Activated naive CD4-positive, alpha-beta T cell treated with anti-CD3 and anti-CD28 coated beads, Interleukin-2, amount 10 ng/mL, durations not matched to agents 7 days and 5 days (primary cell): ENCODE data around the gene TM4SF4.
"Not testable (repeated sequence)": the region's sequence is repeated elsewhere in the genome, so short reads cannot be mapped to it uniquely, and the experiment has no call there.

ENCODE experiments used
- CTCF ChIA-PET: fragments of 350-600 bp; sonication (Branson Sonifier 250); formaldehyde crosslinking; loops from one replicate; lab custom pipeline; 2021; ENCODE audit warnings: antibody characterized with exemption; lab: Charles Lee
- DNase-seq: peaks from one replicate; pipeline ENCODE4 v3.0.0-alpha.2; 2020
- H3K27ac Mint-ChIP-seq: one replicate; pipeline ENCODE4 v1.8.0; 2021; ENCODE audit warnings: mild to moderate bottlenecking, moderate library complexity, mixed read lengths
- H3K27me3 Mint-ChIP-seq: one replicate; pipeline ENCODE4 v1.8.0; 2021; ENCODE audit warnings: mild to moderate bottlenecking, mixed read lengths
- H3K36me3 Mint-ChIP-seq: one replicate; pipeline ENCODE4 v1.8.0; 2021; ENCODE audit warnings: mixed read lengths
- H3K4me1 Mint-ChIP-seq: one replicate; pipeline ENCODE4 v1.8.0; 2021; ENCODE audit warnings: mixed read lengths
- H3K4me3 Mint-ChIP-seq: one replicate; pipeline ENCODE4 v1.8.0; 2021; ENCODE audit warnings: mild to moderate bottlenecking, moderate library complexity, mixed read lengths
- H3K9me3 Mint-ChIP-seq: one replicate; pipeline ENCODE4 v1.8.0; 2021; ENCODE audit warnings: mixed read lengths

The TM4SF4 gene

GRCh38 chr3:149444867-149445266 lies 29.6 kb upstream of the TM4SF4 start:
- H3K4me3 Mint-ChIP-seq, H3K4me1 Mint-ChIP-seq, H3K27me3 Mint-ChIP-seq, H3K36me3 Mint-ChIP-seq, CTCF ChIA-PET, H3K27ac Mint-ChIP-seq, DNase-seq, H3K9me3 Mint-ChIP-seq: not testable (repeated sequence)

DNA sequence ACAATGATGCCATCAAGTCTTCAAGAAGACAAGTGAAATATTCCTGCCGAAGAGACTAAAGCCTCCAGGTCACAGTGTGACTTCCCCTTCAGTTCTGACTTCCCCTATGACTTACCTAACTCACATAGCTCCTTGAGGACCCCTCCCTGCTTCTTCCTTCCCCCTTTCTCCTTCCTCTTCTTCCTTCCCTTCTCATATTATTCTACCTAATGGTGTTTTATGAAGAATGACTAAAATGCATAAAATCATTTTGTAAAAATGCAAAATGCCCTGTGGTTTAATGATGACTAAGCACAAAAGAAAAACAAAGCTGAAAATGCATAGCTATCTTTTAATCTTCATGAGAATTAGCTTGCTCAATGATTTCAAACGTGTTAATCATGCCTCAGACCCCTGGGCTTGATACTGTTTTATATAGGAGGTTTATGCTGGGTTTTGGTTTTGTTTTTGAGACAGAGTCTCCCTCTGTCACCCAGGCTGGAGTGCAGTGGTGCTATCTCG lies 26.1 kb upstream of the TM4SF4 start:
- Mint-ChIP-seq H3K4me3 (no peak overlapping the region), H3K36me3 (no peaks in the 10 kb centered on the region), H3K4me1 (no peaks in the 10 kb centered on the region), H3K9me3 (peaks cover 15% of the 10 kb centered on the region), H3K27me3 (peaks cover 4% of the 10 kb centered on the region), H3K27ac (no peak overlapping the region)
- CTCF ChIA-PET, result interaction anchor here (0.6 to 1.0 kb wide), 2 partner anchors 11 to 587 kb away, joined by 3 read pairs; no protein-coding TSS in a partner anchor
- no peak for DNase-seq

DNA sequence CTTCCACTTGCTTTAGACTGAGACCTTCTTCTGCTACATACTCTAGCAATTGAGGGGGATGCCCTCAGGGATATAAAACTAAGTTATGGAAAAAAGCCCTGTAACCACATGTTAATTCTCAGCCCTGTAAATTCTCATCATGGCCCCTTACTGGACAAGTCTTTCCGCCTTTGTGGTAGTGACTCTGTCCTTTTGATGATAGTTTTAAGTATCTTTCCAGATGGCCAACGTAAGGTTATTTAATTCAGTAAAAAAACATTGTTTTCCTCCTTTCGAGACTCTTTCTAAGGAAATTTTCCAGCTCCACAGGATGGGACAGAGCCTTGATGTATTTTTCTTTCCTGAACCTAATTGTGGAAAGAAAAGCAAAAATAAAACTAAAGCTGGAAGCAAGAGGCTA lies 25.3 kb upstream of the TM4SF4 start:
- no peak for DNase-seq
- no peaks in the 10 kb centered on the region for H3K36me3 Mint-ChIP-seq
- no peak overlapping the region for H3K4me3 Mint-ChIP-seq
- peaks cover 15% of the 10 kb centered on the region for H3K9me3 Mint-ChIP-seq
- H3K27me3 Mint-ChIP-seq, result peaks cover 7% of the 10 kb centered on the region
- no peaks in the 10 kb centered on the region for H3K4me1 Mint-ChIP-seq
- CTCF ChIA-PET, result interaction anchor here (1.0 kb wide), 1 partner anchor 17 kb away, joined by 3 read pairs; no protein-coding TSS in a partner anchor
- no peak overlapping the region for H3K27ac Mint-ChIP-seq

DNA sequence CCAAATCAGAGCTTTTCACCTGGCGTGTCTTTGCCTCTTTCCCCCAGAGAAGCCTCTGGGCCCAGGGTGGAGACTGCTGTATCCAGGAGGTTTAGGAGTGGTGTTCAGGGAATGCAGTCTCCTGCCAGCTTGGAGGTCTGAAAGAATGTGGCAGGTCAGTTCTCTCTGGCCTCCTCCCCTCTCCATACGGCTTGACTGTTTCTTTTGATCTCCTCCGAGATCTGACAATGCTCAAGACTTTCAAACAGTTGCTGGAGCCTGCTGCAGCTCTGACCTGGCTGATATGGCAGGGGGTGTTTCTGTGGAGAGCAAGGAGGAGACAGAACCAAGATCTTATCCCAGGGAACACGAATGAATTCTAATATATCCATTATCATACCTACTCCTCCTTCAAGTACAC lies 24.7 kb upstream of the TM4SF4 start:
- peaks cover 7% of the 10 kb centered on the region for H3K27me3 Mint-ChIP-seq

DNA sequence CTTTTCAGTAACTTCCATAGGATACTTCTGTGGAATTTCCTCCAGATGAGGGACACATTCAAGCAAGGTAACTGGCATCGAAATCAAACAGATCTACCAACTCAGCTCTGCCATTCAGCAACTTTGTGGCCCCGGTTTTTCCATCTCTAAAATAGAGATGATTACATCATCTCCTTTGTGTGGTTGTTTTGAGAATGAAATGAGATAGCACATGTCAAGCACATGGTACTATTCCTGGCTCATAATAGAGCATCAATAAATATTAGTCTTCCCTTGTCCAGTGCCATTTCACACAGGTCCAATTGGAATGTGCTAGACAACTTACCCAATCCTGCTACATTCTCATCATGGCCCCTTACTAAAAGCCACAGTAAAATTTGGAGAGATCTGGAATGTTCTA lies 24.2 kb upstream of the TM4SF4 start:
- no peak for DNase-seq
- H3K27ac Mint-ChIP-seq, result no peak overlapping the region
- no peak overlapping the region for H3K4me3 Mint-ChIP-seq
- peaks cover 15% of the 10 kb centered on the region for H3K9me3 Mint-ChIP-seq
- peaks cover 7% of the 10 kb centered on the region for H3K27me3 Mint-ChIP-seq
- CTCF ChIA-PET, result interaction anchor here (1.0 kb wide), 1 partner anchor 18 kb away, joined by 3 read pairs; no protein-coding TSS in a partner anchor
- no peaks in the 10 kb centered on the region for H3K4me1 Mint-ChIP-seq
- H3K36me3 Mint-ChIP-seq, result no peaks in the 10 kb centered on the region

More for the DNA sequence above, 24.7 kb upstream of the TM4SF4 start:
- CTCF ChIA-PET, result interaction anchor here (1.0 kb wide), 1 partner anchor 18 kb away, joined by 3 read pairs; no protein-coding TSS in a partner anchor
- Mint-ChIP-seq H3K36me3 (no peaks in the 10 kb centered on the region), H3K4me3 (no peak overlapping the region), H3K9me3 (peaks cover 15% of the 10 kb centered on the region), H3K27ac (no peak overlapping the region), H3K4me1 (no peaks in the 10 kb centered on the region)
- DNase-seq, result no peak

GRCh38 chr3:149452036-149452435 lies 22.5 kb upstream of the TM4SF4 start:
- H3K36me3 Mint-ChIP-seq, result no peaks in the 10 kb centered on the region
- peaks cover 7% of the 10 kb centered on the region for H3K27me3 Mint-ChIP-seq
- H3K27ac Mint-ChIP-seq, result no peak overlapping the region
- H3K4me1 Mint-ChIP-seq, result no peaks in the 10 kb centered on the region
- DNase-seq, result no peak
- CTCF ChIA-PET, result no interaction called here
- H3K4me3 Mint-ChIP-seq, result no peak overlapping the region
- H3K9me3 Mint-ChIP-seq, result peaks cover 15% of the 10 kb centered on the region

DNA sequence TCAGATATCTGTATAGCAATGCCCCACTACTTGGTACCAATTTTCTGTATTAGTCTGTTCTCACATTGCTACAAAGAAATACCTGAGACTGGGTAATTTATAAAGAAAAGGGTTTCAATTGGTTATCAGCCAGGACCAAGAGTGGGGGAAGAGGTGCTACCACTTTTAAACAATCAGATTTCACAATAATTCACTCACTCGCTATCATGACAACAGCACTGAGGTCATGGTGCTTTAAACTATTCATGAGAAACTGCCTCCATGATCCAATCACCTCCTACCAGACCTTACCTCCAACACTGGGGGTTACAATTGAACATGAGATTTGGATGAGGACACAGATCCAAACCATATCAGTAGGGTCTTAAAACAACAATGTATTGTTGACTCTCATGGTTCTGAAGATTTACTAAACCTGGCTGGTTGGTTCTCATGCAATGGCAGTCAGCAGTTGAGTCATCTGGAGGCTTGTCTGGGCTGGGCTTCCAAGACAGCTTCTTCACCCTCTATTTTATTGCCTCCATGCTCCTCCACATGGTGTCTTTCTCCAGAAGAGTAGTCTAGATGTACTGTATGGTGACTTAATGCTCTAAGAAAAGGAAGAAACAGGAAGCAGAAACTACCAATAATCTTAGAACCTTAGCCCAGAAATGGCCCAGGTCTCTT lies 21.2 kb upstream of the TM4SF4 start:
- DNase-seq, result no peak
- Mint-ChIP-seq H3K4me1 (no peaks in the 10 kb centered on the region), H3K27ac (no peak overlapping the region), H3K4me3 (no peak overlapping the region), H3K9me3 (peaks cover 15% of the 10 kb centered on the region), H3K36me3 (no peaks in the 10 kb centered on the region), H3K27me3 (peaks cover 7% of the 10 kb centered on the region)
- CTCF ChIA-PET, result no interaction called here

DNA sequence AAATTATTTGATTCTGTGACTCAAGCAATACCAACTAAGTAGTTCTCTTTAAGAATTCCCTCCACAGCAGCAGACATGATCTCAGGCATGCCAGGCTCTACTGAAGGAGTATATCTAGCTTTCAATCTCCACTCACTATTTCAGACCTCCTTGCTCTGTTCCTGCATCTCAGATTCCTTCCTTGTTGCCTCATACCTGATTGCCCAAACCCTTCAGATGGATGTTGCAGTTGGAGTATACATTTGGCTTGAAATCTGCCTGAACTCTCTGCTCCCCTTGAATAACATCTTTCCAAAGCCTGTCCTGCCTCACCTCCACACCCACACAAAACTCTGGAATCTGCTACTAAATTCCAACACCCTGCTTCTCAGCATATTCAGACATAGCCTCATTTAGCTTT lies 19.8 kb upstream of the TM4SF4 start:
- no peak for DNase-seq
- peaks cover 4% of the 10 kb centered on the region for H3K27me3 Mint-ChIP-seq
- CTCF ChIA-PET, result no interaction called here
- no peaks in the 10 kb centered on the region for H3K36me3 Mint-ChIP-seq
- no peak overlapping the region for H3K4me3 Mint-ChIP-seq
- no peak overlapping the region for H3K27ac Mint-ChIP-seq
- H3K4me1 Mint-ChIP-seq, result no peaks in the 10 kb centered on the region
- H3K9me3 Mint-ChIP-seq, result peaks cover 15% of the 10 kb centered on the region

- Mint-ChIP-seq H3K27me3 (peaks cover 3% of the 10 kb centered on the region), H3K4me3 (no peak overlapping the region), H3K27ac (no peak overlapping the region), H3K36me3 (no peaks in the 10 kb centered on the region), H3K9me3 (peaks cover 15% of the 10 kb centered on the region), H3K4me1 (no peaks in the 10 kb centered on the region)
- CTCF ChIA-PET, result no interaction called here
- no peak for DNase-seq
These were observed 19.1 kb upstream of the TM4SF4 start for GRCh38 chr3:149455366-149455765.

DNA sequence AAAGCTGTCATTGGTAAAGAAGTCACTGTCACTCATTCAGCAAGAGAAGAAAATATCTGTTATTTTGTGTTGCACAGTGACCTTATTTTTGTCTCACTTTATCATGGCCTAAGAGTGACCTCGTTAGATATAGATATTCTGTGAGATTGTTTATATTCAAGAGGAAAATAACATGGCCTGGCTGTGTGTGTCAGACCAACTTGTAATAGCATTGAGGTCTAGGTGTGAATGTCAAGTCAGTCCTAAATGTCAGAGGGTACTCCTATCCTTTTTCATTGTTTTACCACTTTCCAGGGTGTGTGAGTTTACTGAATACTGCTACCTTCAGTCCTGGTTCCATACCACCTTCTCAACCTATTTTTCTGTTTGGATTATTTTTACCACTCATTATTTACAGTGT lies 18.5 kb upstream of the TM4SF4 start:
- Mint-ChIP-seq H3K4me3 (no peak overlapping the region), H3K9me3 (peaks cover 14% of the 10 kb centered on the region), H3K36me3 (no peaks in the 10 kb centered on the region), H3K4me1 (no peaks in the 10 kb centered on the region), H3K27me3 (peaks cover 3% of the 10 kb centered on the region), H3K27ac (no peak overlapping the region)
- CTCF ChIA-PET, result no interaction called here
- DNase-seq, result no peak

GRCh38 chr3:149459491-149460059 lies 14.9 kb upstream of the TM4SF4 start:
- Mint-ChIP-seq H3K27ac (no peak overlapping the region), H3K36me3 (no peaks in the 10 kb centered on the region), H3K4me1 (no peaks in the 10 kb centered on the region), H3K4me3 (no peak overlapping the region), H3K27me3 (peaks cover 4% of the 10 kb centered on the region), H3K9me3 (no peaks in the 10 kb centered on the region)
- DNase-seq, result no peak
- CTCF ChIA-PET, result interaction anchor here (0.7 to 1.1 kb wide), 2 partner anchors 12 to 29 kb away, joined by 3 read pairs; no protein-coding TSS in a partner anchor

- H3K27ac Mint-ChIP-seq, result no peak overlapping the region
- no peaks in the 10 kb centered on the region for H3K4me1 Mint-ChIP-seq
- no peaks in the 10 kb centered on the region for H3K36me3 Mint-ChIP-seq
- no peaks in the 10 kb centered on the region for H3K9me3 Mint-ChIP-seq
- CTCF ChIA-PET, result interaction anchor here (0.7 to 1.1 kb wide), 2 partner anchors 12 to 28 kb away, joined by 3 read pairs; no protein-coding TSS in a partner anchor
- peaks cover 4% of the 10 kb centered on the region for H3K27me3 Mint-ChIP-seq
- no peak for DNase-seq
- H3K4me3 Mint-ChIP-seq, result no peak overlapping the region
These were observed 14.4 kb upstream of the TM4SF4 start for GRCh38 chr3:149460117-149460516.

DNA sequence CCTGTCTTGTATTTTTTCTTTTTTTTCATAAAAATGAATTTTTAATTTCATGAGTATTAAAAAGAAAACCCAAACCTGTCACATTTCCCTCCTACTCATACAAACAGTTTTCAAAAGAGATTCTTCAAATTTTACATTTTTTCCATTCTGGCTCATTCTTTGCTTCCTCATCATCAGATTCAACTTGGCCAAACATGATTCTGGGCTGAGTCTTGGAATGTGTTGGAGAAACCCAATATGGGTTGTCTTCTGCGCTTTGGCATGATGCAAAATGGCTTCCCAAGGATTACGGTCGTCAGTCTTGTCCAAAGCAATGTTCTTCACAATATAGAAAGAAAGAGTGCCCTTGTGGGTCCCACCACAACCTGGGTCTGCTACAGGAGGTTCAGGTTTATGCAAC lies 12.4 kb upstream of the TM4SF4 start:
- no peaks in the 10 kb centered on the region for H3K4me1 Mint-ChIP-seq
- H3K27ac Mint-ChIP-seq, result no peak overlapping the region
- CTCF ChIA-PET, result interaction anchor here (0.6 kb wide), 1 partner anchor 22 kb away, joined by 4 read pairs; no protein-coding TSS in a partner anchor
- H3K9me3 Mint-ChIP-seq, result no peaks in the 10 kb centered on the region
- no peak overlapping the region for H3K4me3 Mint-ChIP-seq
- H3K36me3 Mint-ChIP-seq, result no peaks in the 10 kb centered on the region
- DNase-seq, result no peak
- H3K27me3 Mint-ChIP-seq, result peaks cover 4% of the 10 kb centered on the region

DNA sequence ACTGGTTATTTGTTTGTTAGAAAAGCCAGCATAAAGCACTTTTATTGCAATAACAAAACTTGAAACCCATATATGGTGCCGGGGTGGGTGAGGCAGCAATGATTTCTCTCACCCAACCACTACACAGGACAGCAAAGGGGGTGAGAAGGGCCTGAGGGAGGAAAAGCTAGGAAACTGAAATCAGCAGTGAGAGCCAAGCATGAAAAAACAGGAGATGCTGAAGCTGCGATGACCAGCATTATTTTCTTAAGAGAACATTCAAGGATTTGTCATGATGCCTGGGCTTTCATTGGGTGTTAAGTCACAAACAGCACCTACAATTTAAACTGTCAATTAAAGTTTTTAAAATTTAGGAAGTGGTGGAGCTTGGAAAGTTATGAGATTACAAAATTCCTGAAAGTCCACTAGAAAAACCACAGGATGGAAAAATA lies 11.9 kb upstream of the TM4SF4 start:
- H3K9me3 Mint-ChIP-seq, result no peaks in the 10 kb centered on the region
- peaks cover 4% of the 10 kb centered on the region for H3K27me3 Mint-ChIP-seq
- no peak overlapping the region for H3K4me3 Mint-ChIP-seq
- no peaks in the 10 kb centered on the region for H3K36me3 Mint-ChIP-seq
- no peak for DNase-seq
- H3K4me1 Mint-ChIP-seq, result no peaks in the 10 kb centered on the region
- CTCF ChIA-PET, result no interaction called here
- H3K27ac Mint-ChIP-seq, result no peak overlapping the region

DNA sequence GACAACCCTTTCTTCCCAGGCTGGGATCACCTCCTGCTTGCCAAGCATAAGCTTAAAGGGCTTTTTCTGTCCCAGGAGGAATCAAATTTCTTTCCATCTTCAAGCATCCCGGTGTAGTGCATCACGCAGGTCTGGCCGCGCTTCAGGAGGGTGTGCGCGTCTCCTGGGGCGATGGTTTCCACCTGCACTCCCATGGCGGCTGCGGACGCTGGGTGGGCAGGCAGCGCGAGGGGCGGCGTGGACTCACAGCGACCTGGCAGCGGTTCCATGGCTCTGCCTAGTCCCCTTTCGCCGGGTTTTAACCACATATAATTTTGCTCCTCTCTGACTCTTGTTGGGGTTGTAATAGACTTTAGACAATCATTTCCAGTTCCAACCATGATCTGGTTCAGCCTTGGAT lies 10.6 kb upstream of the TM4SF4 start:
- CTCF ChIA-PET, result no interaction called here
- no peaks in the 10 kb centered on the region for H3K4me1 Mint-ChIP-seq
- no peak for DNase-seq
- H3K36me3 Mint-ChIP-seq, result no peaks in the 10 kb centered on the region
- peaks cover 4% of the 10 kb centered on the region for H3K27me3 Mint-ChIP-seq
- H3K27ac Mint-ChIP-seq, result no peak overlapping the region
- H3K9me3 Mint-ChIP-seq, result no peaks in the 10 kb centered on the region
- no peak overlapping the region for H3K4me3 Mint-ChIP-seq
